NB4 (cell line): ENCODE results near the gene PAK5.

Experiments used
- DNase-seq: peaks from one replicate; pipeline ENCODE4 v3.0.0; 2010; ENCODE audit warnings: low read depth
- H3K4me3 ChIP-seq: one replicate; pipeline ENCODE4 v1.5.1; 2011; ENCODE audit warnings: mild to moderate bottlenecking, low read depth, low read length, moderate library complexity
- MYC ChIP-seq: IDR thresholded peaks from 2 replicates; pipeline ENCODE4 v1.6.1; 2011; ENCODE audit warnings: low read depth, low read length
- POLR2A ChIP-seq: IDR thresholded peaks from 2 replicates; pipeline ENCODE4 v1.6.1; 2011; ENCODE audit warnings: mild to moderate bottlenecking; ENCODE audit not compliant: insufficient read length; ENCODE audit errors: extremely low read depth
- TF ChIP-seq, protein P1 (sequence below): IDR thresholded peaks from one replicate; pipeline ENCODE4 v1.5.1; 2012; ENCODE audit warnings: low read depth, low read length
- TF ChIP-seq, protein P2 (sequence below): IDR thresholded peaks from 2 replicates; pipeline ENCODE4 v1.6.1; 2011; ENCODE audit warnings: low read depth, low read length

The PAK5 gene

DNA sequence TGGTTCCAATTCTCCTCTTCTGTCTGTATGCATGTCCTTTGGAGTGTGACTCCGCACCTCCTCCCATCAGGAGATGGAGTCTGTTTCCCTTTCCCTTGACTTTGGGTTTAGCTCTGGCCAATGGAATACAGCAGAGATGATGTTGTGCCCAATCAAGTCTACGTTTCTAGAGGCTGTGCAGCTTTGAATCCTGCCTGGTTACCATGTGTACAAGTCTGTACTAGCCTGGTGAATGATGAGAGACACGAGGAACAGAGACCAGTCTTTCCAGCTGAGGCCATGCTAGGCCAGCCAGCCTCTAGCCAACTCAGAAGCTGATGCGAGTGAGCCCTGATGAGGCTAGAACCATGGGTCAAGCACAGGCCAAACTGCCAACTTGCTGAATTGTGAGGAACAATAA is 241.3 kb downstream of the PAK5 start:
- H3K4me3 ChIP-seq: no peak overlapping the region
- DNase-seq: no peak
- TF ChIP-seq, protein P1, sequence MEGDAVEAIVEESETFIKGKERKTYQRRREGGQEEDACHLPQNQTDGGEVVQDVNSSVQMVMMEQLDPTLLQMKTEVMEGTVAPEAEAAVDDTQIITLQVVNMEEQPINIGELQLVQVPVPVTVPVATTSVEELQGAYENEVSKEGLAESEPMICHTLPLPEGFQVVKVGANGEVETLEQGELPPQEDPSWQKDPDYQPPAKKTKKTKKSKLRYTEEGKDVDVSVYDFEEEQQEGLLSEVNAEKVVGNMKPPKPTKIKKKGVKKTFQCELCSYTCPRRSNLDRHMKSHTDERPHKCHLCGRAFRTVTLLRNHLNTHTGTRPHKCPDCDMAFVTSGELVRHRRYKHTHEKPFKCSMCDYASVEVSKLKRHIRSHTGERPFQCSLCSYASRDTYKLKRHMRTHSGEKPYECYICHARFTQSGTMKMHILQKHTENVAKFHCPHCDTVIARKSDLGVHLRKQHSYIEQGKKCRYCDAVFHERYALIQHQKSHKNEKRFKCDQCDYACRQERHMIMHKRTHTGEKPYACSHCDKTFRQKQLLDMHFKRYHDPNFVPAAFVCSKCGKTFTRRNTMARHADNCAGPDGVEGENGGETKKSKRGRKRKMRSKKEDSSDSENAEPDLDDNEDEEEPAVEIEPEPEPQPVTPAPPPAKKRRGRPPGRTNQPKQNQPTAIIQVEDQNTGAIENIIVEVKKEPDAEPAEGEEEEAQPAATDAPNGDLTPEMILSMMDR: no peak
- TF ChIP-seq, protein P2, sequence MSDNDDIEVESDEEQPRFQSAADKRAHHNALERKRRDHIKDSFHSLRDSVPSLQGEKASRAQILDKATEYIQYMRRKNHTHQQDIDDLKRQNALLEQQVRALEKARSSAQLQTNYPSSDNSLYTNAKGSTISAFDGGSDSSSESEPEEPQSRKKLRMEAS: no peak
- no peak for TF ChIP-seq POLR2A
- TF ChIP-seq MYC: no peak

- TF ChIP-seq POLR2A: no peak
- TF ChIP-seq, protein P2: no peak
- TF ChIP-seq, protein P1: no peak
- no peak for TF ChIP-seq MYC
- H3K4me3 ChIP-seq: no peak overlapping the region
- DNase-seq: no peak
These were observed 243.1 kb downstream of the PAK5 start for GRCh38 chr20:9595763-9596162.

- H3K4me3 ChIP-seq: no peak overlapping the region
- TF ChIP-seq MYC: no peak
- TF ChIP-seq, protein P1: no peak
- TF ChIP-seq, protein P2: no peak
- TF ChIP-seq POLR2A: no peak
- no peak for DNase-seq
These were observed 244.5 kb downstream of the PAK5 start for GRCh38 chr20:9594284-9594875.

- DNase-seq: no peak
- TF ChIP-seq MYC (no peak), POLR2A (no peak)
- TF ChIP-seq, protein P1: no peak
- TF ChIP-seq, protein P2: no peak
- no peak overlapping the region for H3K4me3 ChIP-seq
These were observed 246.5 kb downstream of the PAK5 start for GRCh38 chr20:9592419-9592818.

DNA sequence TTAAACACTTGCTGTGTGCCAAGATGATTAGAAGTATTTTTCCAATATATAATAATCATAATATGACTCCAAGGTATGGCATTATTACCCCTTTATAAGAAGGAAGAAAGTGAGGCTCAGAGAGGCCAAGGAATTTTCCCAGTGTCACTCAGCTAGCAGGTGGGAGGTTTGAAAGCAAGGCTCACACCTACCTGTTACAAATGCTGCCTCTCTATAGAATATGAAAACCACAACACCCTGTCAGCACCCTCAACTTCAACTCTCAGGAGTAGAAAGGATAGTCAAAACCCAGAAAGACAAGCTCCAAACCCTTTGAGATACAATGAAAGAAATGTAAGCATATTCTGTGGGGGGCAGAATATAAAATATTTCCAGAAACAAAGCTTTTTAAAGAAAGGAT is 247.8 kb downstream of the PAK5 start:
- TF ChIP-seq, protein P2: no peak
- TF ChIP-seq, protein P1: no peak
- TF ChIP-seq MYC (no peak), POLR2A (no peak)
- no peak for DNase-seq
- no peak overlapping the region for H3K4me3 ChIP-seq

GRCh38 chr20:9590189-9590588 is 248.7 kb downstream of the PAK5 start:
- no peak overlapping the region for H3K4me3 ChIP-seq
- no peak for TF ChIP-seq POLR2A
- TF ChIP-seq MYC: no peak
- TF ChIP-seq, protein P1: no peak
- TF ChIP-seq, protein P2: no peak
- DNase-seq: no peak
